ELF-1 (cell line): ENCODE measurements around the gene LCTL.
A peak's percentile ranks its signal among the peaks of the same experiment; 100 is the strongest.

Experiments used
- DNase-seq: peaks from one replicate; pipeline ENCODE4 v3.0.0-alpha.2; 2016; ENCODE audit warnings: low read depth, low spot score

The LCTL gene, protein sequence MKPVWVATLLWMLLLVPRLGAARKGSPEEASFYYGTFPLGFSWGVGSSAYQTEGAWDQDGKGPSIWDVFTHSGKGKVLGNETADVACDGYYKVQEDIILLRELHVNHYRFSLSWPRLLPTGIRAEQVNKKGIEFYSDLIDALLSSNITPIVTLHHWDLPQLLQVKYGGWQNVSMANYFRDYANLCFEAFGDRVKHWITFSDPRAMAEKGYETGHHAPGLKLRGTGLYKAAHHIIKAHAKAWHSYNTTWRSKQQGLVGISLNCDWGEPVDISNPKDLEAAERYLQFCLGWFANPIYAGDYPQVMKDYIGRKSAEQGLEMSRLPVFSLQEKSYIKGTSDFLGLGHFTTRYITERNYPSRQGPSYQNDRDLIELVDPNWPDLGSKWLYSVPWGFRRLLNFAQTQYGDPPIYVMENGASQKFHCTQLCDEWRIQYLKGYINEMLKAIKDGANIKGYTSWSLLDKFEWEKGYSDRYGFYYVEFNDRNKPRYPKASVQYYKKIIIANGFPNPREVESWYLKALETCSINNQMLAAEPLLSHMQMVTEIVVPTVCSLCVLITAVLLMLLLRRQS

DNA sequence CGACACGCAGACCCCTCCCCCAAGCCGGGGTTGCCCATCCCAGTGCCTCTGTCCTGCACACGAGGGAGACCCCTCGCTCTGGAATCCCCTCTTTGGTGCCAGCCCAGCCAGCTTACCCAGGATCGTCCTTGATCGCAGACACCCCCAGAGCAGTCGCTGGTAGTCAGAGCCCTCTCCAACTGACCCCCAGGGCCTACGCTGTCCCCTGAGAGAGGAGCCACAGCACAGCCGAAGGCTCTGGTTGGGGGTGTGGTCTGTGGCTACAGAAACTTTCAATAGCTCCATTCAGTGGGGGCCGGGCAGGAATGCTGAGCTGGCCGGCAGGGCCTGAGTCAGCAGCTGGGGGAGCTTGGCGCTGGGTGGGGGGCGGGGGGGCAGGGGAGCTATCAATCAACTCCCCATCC lies at the start of gene LCTL:
TSS of gene LCTL (minus strand) at position 258 of the 404 bp plus-strand sequence. CDS start 633 bp downstream, outside the sequence.
- peak; percentile 85 for DNase-seq

DNA sequence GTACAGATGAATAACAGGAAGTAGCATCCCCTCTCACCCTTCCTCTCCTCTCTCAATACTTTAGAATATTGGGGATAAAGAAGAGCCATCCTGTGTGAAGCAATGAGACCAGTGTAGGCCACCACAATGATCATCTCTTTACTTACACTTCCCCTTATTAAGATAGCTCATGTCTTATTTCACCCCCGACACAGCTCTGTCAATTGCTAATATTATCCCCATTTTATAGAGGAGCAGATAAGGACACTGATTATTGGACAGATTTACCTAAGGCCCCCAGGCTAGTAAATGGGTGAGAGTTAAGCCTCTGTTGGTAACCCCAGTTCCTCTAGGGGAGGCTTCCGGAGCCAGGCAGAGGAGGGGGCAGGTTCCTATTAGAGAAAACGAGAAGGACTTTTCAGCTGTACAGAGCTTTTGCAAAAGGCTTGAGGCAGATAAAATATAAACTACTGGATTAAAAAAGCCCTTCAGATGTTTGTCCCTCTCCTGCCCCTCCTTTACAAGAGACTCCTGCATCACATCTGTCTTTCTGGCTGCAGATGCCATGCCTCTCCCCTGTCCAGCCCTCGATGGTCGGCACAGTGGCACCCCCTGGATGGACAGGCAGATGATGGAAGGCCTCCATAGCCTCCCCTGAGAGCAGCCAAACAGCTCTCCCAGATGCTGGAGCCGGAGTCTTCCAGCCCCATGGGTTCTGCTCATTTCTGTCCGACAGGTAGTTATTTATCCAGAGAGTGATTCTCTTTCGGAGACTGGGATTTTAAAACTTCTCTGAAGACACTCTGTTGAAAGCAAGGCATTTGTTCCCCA lies 49.4 kb upstream of the LCTL start:
- no peak for DNase-seq

DNA sequence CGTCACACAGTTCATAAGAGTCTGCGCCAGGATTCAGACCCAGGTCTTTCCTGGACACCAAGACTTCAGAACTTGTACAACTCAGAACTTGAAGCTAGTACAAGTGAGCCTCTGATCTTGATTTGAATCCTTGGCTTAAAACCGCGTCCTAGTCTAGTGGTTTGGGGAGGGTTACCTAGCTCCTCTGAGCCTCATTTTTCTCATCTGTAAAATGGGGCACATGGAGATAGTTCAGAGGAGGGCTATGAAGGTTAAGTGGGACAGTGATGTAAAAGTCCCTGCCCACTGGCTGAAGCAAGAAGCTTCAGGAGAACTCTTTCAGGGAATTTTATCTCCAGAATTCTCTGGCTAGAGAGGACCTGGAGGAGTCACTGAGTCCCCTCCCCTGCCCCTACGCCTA lies 48.7 kb upstream of the LCTL start:
- no peak for DNase-seq

DNA sequence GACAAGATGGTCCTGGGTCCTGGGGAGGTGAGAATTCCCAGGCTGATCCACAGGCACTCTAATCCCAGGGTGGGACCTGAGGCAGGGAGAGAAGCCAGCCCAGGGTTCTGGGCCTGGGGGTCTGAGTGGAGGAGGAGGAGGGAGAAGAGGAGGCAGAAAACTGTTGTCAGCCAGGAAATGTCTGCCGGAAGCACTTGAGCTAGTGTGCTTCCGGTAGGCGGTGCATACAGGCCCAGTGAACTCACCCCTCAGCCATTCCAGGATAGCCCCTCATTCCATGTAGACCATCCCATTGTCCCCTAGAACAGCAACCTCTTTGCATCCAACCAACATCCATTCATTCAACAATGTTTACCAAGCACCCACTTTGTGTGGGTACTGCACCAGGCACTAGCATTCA lies 47.9 kb upstream of the LCTL start:
- DNase-seq, result no peak

DNA sequence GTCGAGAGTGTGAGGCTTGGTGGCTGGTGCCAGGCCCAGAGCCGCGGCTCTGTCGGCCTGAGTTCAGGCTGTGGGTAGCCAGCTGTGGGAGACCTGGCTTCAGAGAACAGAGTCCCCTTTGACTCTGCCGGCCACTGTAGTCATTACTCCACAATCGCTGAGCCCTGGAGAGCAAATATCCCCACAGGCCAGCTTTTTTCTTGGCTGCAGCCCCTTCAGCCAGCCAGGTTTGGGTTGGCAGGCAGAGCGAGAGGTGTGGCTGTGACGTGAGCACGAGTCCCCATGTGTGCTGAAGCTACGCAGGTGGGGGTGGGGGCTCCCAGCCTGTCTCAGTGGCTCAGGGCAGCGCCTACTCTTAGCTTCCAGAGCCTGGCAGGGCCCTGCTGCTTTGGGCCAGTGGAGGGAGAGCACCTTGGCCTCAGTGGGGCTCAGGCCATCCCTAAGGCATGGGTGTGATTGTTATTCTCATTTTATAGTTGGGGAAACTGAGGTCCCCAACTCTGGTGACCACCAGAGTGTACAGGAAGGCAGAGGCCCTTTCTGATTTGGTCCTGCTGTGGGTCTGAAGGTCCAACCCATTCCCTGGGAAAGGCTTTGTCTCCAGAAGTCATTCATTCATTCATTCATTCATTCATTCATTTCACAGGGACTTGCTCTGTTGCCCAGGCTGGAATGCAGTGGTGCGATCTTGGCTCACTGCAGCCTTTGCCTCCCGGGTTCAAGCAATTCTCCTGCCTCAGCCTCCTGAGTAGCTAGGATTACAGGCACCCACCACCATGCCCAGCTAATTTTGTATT lies 45.7 kb upstream of the LCTL start:
- DNase-seq, result no peak

DNA sequence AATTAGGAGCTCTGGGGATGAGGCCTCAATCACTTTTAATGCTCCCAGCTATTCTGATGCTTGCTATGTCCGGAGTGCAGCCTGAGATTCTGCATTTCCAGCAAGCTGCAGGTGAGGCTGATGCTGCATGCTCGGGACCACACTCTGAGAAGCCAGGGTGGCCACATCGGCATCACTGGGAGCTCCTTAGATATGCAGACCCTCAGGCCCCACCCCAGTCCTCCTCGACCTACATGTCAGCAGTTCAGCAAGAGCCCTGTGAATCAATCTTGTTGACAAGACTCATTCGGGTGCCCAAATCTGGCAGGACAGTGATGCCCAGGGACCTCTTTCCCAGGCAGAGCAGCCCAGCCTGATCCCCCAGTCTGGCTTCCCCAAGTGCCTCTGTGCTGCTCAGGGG lies 44.1 kb upstream of the LCTL start:
- no peak for DNase-seq

DNA sequence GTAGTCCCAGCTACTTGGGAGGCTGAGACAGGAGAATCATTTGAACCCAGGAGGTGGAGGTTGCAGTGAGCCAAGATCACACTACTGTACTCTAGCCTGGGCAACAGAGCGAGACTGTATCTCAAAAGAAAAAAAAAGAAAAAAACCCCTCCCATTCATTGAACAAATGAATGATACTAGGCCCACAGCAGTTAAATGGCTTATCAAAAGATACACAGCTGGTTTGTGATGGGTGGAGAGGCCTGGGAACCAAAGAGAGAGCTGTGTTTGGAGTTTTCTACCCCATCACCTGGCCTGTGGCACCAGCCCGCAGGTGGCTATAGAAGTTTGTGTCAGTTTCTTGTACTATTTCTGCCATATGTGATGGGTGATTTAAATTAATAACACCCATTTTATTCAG lies 43.1 kb upstream of the LCTL start:
- no peak for DNase-seq

DNA sequence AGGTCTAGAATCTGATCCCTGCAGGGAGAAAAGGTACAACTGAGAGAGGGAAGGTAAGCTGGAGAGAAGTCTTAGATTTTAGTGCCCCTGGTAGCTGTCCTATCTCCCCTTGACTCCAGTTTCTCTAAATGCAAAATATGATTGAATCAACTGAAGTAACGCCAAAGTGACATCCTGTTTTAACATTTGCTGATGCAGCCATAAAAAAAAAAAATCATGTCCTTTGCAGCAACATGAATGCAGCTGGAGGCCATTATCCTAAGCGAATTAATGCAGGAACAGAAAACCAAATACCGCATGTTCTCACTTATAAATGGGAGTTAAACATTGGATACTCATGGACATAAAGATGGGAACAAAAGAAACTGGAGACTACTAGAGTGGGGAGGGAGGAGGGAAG lies 42.4 kb upstream of the LCTL start:
- no peak for DNase-seq

DNA sequence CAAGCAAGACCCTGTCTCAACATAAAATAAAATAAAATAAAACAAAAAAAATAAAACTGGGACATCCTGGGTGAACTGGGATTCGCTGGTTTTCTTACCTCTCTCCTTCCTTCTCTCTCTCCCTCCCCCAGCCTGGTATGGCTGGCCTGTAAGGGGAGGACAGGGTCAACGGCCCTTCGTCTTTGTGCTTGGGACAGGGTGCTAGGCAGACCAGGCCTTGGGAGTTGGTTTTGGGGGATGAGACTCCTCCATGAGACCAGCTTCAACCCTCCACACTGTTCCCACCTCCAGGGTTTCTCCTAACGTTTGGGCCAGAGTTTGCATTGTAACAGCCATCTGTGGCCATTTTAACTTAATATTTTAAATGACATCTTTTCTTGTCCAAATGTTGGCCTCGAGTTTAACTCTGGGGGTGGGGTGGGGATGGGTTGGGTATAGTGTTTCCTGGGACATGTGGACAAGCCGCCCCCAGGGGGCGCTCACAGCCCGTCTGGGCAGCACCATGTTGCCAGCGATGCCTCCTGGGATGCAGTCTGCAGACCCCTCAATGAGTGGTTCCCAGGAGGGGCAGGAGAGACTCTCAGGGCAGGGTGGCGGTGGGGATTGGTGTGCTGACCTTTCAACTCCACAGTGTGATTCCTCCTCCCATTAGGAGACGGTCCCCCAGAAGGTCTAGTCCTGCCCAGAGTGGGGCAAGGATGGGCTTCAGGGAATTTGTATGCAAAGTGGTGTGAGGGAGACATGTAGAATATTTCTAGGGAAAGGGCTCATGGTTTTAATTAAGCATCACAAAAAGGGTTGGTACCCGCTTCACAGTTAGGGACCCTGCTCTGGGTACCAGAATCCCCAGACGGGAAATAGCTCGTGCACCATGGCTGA lies 37.7 kb upstream of the LCTL start:
- DNase-seq, result peak; percentile 84

DNA sequence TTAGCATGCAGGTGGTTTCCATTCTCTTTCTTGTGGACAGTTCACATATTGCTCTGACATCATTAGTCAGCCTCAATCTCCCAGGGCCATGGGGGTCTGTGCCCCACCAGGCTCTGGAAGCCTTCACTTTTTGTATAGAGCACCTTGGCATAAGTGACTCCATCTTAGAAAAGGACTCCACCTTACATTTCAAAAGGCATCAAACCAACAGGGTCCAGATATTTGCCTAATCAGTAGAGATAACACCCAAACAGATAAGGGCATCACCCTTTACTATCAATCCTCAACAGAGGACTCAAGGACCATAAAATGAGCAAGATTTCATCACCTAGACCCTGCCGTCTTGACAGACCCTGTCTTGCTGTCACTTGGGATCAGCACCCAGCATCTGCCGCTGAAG lies 35.7 kb upstream of the LCTL start:
- no peak for DNase-seq

DNA sequence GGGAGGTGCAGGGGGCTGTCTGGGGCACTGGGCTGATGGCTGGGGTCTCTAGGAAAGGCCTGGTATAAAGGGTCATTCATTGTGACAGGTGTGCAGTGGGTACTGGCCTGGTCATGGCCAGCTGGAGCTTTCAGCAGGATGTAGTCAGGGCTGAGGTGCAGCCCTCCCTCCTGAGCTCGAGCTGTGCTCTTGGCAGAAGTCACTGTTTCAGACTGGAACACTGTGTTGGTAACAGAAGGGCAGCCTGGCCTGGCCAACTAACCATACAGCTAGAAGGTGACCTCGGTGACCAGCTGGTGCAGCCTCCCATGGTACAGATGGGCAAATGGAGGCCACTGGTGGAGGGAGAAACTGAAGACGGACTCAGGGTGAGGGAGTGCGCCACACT lies 34.4 kb upstream of the LCTL start:
- DNase-seq, result no peak

DNA sequence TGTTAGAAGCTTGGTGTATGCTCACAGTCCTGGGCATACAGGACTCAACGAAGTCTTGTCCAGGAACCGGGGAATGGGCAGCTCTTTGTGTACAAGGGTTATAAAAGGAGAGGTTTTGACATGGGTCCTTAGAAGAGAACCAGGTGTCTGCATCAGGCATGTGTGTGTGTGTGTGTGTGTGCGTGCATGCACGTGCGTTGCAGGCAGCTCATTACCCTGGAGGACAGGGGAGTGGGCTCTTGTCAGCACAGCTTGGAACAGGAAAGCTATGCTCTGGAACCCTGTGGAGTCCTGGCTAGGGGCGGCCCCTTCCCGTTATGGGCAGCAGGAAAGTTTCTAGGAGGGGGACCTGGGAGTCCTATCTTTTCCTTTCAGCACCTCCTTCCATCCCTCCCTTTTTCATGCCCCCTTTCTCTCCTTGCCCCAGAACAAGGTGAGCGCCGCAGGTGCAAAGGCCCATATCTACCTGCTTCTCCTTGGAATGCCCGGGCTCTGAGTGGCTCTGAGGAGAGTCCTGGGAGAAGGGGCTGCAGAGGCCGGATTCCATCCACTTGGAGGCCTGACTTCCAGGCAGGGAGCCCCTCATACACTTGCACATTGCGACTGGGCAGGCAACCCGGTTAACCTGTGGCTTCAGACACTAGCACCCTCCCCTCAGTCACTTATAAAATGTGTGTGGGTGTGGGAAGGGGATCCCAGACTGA lies 33.9 kb upstream of the LCTL start:
- no peak for DNase-seq

DNA sequence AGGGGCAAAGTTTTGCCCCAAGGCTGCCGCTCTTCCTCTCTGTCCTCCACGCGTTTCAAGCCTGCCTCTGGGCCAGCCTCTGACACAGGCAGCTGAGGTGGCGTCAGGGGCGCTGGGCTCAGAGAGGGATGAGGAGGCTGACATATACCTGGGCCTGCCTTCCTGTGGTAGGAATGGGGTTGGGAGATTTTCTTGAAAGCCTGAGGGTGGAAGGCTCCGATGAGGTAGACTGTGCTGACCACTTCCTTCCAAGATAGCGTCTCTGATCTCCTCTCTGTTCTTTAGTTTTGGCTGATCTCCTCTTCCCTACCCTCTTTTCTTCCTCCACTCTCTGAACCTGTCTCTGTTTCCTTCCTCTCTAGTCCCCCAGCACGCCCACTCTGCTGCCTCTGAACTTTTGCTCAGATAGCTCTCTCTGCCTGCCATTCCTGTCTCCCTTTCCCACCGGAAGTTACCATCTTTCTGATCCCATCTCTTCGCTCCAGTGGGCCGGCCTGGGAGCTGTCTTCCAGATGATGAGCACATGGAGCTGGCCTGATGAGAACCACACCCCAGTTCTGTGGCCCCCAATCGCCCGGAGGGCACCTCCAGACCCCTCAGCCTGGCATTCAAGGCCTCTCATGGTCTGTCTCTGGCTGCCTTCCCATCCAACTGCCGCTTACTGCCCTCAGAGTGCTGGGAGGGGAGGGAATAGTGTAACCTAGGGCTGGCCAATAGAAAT lies 32.5 kb upstream of the LCTL start:
- no peak for DNase-seq

DNA sequence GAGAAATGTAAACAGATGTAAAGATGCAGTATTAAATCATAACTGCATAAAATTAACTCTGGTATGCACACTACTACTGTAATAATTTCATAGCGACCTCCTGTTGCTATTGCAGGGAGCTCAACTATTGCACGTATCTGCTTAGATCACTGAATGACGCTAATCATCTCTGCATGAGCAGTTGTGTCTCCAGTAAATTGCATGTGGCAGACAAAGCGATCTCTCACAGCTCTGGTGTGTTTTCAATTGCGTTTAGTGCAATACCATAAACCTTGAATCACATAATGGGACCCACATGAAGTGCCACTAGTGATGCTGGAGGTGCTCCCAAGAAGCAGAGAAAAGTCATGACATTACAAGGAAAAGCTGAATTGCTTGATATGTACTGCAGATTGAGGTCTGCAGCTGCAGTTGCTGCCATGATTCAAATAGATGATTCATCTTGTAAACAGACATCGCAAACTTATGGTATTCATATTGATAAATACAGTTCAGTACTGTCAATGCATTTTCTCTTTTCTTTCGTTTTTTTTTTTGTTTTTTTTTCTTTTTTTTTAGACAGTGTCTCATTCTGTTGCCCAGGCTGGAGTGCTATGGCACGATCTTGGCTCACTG lies 30.2 kb upstream of the LCTL start:
- no peak for DNase-seq

DNA sequence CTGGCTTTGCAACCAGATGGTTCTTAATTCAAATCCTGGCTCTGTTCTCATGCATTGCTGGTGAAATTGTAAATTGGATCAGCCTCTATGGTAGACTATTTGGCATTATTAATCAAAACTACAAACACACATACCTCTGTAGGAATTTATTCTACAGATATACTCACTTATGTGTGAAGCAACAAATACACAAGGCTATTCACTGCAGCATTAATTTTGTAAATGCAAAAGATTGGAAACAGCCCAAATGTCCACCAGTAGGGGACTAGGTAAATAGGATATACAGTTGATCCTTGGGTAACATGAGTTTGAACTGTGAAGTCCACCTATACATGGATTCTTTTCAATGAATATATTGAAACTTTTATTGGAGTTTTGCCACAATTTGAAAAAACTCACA lies 29.5 kb upstream of the LCTL start:
- DNase-seq, result no peak

DNA sequence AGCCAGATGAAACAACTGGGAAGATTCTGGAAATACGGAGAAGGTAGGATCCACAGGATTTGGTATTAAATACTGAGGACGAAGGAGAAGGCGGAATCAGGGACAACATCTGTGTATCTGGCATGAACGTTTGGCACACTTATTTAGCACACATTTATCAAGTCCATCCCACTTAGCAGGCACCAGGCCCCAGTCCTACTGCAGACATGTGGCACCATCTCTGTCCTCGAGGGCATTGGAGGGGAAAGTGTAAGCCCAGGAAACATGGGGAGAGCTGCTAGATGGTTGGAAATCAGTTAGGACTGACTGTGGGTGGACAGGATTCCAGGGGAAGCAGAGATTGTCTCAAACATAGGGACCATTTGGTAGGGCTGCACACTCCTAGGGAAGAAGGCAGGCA lies 29.0 kb upstream of the LCTL start:
- no peak for DNase-seq

DNA sequence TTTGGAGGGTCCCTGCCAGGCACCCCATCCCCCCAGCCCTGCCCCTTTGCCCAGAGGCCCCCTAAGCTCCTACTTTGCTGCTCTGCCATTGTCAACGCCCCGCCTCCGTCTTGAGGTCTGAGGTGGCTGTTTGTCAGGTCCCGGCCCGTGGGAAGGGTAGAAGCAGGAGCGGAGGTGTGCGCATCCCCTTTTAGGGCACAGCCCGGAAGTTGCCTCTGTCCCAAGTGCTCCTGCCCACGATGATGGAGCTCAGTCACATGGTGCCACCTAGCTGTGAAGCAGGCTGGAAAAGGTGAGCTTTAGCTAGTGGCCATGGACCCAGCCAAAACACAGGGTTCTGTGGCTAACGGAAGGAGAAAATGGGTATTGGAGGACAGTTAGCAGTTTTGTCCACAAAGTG lies 28.5 kb upstream of the LCTL start:
- DNase-seq, result no peak

DNA sequence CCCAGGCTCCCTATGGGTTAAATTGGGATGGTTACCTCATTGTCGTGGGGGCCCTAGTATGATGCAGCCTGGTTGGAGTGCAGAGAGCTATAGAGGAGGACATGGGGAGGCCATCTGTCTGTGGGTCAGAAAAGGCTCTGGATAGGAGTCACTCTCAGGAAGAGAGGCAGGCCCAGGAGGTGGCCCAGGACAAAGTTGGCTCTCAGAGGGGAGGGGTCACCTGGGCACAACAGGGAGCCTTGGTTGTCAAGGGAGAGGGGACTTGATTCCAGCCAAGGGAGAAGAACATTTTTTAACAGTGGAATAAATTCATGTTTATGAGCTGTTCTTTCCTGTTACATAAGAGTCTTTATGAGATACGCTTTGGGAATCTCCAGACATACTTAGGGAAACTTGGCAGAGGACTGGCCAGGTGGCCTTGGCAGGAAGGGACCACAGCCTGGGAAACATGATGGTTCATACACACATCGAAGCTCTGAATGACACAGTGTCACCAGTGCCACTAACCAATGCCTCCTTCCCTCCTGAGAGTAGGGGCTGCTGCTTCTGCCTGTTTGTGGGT lies 27.5 kb upstream of the LCTL start:
- no peak for DNase-seq
